RCC 7860 (cell line): Measurements from ENCODE around the gene D2HGDH.
"Not testable (repeated sequence)": the region's sequence is repeated elsewhere in the genome, so short reads cannot be mapped to it uniquely, and the experiment has no call there.

Experiments used
- DNase-seq: peaks from one replicate; pipeline ENCODE4 v3.0.0-alpha.2; 2015; ENCODE audit warnings: low spot score
- FAIRE-seq: peaks from 2 replicates; lab custom pipeline; 2012; peaks lifted over from hg19 to GRCh38; lab: Jason Lieb, UNC

Gene D2HGDH

GRCh38 chr2:241768251-241768711, 33.9 kb downstream of the D2HGDH start:
- no peak for DNase-seq
- no peak for FAIRE-seq

GRCh38 chr2:241768850-241769249, 34.4 kb downstream of the D2HGDH start:
- DNase-seq, result no peak
- no peak for FAIRE-seq

- no peak for FAIRE-seq
- DNase-seq, result no peak
Measured at GRCh38 chr2:241769819-241770184, 35.4 kb downstream of the D2HGDH start.

DNA sequence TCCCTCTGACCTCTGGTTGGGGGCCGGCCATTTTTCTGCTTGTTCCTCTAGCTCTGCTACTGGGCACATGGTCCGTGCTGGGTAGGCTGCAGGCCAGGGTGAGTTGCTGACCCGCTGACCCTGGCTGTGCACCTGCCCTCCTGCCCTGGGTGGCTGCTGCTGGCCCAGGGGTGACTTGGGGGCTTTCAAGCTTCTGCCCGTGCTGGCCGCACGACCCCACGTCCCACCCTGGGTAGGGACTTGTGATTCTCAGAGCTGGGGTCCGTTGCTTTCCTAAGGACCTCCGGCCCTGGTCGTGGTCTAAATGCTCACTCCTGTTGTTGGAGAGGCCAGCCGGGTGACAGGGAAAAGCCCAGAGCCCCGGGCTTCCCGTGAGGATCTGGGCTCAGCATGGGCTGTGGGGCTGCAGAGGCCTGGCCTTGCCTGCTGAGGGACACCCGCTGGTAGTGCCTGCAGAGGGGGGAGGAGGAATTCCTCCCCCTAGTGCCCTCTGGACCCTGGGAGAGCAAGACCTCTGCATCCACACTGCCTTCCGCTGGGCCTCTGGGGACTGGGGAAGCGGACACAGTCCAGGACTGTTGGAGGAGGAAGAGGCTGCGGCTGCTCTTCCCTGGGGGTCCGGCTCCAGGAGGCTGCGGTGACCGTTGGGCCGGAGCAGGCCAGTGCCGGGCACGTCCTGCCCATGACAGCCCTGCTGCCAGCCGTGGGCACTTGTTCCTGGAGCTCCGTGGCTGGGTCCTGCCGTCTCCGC, 35.9 kb downstream of the D2HGDH start:
- FAIRE-seq (no peak), DNase-seq (no peak)

- no peak for DNase-seq
- no peak for FAIRE-seq
Measured at GRCh38 chr2:241770936-241771285, 36.5 kb downstream of the D2HGDH start.

DNA sequence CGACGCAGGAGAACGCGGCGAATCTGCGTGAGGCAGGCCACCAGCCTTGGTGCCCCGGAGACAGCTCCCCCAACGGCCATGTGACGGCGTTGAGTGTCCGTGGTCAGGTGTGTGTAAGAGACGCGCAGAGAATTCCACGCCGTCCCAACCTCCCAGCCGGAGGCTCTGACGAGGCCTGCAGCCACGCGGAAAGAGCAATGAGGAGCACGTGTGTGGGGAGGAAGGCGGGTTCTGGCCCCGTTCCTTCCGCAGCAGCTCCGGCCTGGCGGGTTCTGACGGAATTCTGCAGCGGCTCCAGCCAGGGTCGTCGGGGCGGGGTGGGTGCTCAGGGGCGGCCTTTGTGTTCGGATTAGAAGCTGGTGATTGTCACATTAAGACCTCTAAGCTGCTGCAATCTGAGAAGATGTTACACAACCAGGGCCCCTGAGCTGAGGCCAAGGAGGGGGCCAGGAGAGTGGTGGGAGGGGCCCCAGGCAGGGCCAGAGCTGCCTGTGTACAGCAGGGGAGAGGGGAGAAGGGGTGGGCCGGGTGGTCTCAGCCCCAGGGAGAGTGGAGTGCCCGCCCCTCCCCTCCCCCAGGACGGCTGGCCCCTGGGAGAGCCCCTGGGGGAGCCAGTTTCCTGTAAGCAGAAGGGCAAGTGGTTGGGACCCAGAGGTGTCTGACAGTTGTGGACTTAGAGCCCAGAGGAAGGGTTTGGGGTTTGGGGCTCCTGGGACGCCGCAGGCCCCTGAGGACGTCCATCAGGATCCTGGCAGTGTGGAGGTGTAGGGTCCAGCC, 37.0 kb downstream of the D2HGDH start:
- no peak for DNase-seq
- no peak for FAIRE-seq

- FAIRE-seq (no peak), DNase-seq (no peak)
Measured at GRCh38 chr2:241772063-241772499, 37.7 kb downstream of the D2HGDH start.

DNA sequence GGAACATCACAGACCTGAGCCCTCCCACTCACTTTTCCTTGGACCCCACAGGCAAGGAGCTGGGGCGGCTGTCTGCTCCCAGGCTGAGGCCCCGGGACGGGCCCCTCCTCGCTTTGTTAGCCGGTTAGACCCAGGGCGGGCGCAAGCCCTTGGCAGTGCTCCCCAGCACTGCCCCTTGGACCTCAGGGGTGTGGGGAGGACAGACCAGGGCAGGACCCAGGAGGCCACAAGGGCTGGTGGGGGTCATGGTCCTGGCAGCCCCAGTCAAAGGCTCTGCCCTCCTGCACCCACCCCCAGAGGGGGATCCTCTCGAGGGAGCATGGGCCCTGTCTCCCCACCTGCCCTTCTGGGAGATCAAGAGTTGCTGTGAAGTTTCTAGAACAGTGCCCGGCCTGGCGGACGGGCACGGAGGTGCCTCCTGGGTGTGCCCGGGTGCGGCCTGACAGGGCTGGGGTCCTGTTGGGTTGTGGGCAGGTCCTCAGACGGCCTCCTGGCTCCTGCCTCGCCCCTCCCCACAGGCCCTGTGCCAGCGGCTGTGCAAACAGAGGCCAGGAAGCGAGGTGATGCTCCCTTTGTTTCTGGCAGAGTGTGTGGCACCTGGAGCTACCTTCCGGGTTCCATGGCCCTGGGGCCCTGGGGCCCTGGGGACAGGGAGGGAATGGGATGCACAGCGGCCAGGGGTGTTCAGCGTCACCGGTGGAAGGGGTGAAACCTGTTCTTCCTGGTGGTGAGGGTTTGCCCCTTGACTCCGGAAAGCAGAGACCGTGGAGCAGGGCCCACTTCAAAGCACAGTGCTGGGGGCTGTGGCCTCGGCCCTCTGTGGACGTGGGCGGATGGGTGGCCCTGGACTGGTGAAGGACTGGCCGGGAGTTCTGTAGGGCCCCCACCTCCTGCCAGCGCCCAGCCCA, 39.3 kb downstream of the D2HGDH start:
- no peak for DNase-seq
- no peak for FAIRE-seq

DNA sequence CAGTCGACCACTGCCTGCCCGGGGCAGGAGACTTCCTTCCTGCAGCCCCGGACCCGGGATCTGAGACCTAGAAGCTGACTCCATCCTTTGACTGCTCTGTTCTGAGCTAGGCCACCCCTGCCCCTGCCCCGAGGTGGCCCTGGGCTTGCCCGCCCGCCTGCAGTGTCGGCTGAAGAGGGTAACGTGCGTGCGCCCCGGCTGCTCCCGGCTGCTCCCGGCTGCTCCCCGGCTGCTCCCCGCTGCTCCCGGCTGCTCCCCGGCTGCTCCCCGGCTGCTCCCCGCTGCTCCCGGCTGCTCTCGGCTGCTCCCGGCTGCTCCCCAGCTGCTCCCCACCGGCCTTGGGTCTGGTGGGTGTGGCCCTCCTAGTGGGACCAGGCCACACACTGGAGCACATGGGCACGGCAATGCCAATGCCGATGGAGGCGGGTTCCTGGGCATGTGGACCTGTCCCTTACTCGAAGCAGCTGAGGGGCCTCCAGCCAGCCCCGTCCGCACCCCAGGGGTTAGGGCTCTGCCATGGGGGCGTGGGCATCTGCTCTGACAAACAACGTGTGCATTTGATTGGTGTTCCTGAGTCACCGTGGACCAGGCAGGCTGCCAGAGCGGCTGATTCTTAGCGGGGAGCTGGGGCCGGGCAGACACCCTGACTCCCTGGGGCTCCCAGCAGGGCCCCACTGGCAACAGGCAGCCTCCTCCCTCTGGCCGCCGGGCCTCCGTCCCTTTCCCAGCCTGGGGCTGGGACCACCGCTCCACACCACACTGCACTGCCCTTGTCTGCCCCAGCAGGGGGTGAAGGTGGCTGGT, 40.2 kb downstream of the D2HGDH start:
- FAIRE-seq (no peak), DNase-seq (peak; percentile 43)

DNA sequence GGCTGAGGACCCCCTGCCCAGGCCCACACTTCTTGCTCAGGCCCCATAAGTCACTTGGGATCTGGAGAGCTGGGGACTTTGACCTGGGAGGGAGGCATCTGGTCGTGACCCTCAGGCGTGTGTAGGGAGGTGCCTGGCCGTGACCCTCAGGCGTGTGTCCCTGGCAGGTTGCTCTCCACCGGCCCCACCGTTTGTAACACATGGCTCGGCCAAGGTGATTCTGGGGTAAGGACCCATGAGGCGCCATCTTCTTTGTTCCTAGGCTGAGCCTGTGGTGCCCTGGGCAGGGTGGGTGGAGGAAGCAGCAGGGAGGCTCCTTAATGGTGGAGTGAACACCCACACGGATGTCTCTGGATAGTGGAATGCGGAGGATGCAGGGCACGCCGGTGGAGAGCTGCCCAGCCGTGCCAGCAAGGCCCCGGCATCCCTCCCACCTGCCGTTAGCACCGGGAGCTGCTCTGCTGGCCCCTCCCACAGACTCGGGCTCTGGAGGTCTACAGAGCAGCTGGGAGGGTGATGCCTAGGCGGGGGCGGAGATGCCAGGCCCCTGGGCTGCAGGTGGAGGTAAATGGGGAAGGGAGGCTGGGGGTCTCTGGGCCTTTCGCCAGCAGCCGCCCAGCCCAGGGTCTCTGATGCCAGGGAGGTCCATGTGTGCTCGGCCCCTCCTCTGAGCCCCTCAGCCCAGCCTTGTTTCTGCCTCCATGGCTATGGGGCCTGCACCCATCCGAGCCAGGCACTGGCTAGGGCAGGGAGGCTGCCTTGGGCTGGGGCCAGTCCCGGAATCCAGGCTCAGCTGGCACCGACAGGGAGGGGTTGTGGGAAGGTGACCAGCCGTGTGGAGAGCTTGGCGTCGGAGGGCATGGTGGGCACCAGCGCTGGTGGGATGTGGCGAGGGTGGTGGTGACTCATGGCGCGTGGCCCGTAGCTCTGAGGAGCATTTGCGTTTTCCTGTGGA, 41.1 kb downstream of the D2HGDH start:
- FAIRE-seq, result no peak
- DNase-seq, result peak; percentile 51

DNA sequence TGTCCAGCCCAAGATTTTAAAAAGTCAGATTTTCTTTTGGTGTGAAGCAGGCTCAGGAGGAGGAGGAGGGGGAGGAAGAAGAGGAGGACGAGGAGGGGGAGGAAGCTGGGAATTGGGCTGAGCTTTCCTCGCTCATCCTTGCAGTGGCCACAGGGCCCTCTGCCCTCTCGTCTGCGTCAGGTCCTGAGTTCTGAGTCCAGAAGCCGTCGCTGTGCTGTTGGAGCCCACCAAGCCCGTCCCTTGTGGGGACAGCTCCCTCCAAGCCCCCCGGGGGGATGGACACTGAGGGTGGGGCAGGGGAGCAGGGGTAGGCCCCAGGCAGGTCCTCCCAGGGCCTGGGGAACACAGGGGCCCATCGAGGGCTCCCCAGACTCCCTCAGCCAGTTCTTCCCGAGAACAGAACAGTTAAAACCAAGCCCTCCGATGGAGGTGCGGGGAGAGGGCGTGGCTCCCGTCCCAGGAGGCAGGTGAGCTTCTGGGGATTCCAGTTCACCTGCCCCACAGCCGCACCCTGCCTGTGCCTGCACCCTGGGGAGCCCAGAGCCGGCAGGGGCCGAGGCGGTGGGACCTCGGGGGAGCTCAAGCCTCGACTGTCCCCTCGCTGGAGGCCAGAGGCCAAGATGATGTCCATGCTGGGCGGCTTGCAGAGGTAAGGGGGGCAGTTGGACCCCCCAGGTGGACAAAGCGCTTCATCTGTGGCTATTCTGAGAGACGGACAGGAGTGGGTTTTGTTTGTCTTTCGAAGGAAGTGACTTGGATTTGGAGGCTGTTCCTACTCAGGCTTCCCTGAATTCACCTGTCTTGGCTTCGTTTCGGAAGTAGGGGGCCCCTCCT, 42.1 kb downstream of the D2HGDH start, which contains the start of gene GAL3ST2:
GAL3ST2 (plus strand) TSS at position 487 of the 834 bp plus-strand sequence; CDS start at position 621, 134 bp downstream.
- no peak for FAIRE-seq
- DNase-seq, result no peak

DNA sequence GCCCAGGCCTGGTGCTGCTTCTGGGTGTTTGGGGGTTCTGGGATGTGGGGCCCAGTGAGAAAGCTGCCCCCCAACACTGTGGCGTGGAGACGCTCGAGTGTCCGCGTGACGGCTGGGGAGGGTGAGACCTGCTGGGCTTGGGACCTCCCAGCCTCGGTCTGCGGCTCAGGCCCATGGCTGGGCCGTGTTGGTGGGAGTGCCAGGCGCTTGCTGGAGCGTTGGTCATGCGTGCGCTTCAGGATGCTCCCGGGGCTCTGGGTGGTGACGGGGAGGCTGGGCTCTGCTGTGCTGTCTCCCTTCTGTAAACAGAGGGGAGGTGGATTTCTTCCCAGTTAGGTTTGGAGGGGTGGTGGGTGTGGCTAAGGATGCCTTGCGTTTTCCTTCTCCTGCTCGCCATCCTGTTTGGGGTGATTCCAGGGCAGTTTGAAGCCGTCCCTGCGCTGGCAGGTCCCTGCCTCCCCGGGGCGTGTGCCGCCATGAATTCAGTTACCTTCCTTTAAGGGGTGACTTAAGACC, 42.8 kb downstream of the D2HGDH start:
- DNase-seq (no peak), FAIRE-seq (no peak)

GRCh38 chr2:241777686-241778627, 43.5 kb downstream of the D2HGDH start:
- DNase-seq (no peak), FAIRE-seq (no peak)

- FAIRE-seq, result no peak
- no peak for DNase-seq
Measured at GRCh38 chr2:241780939-241781569, 46.6 kb downstream of the D2HGDH start.

- not testable (repeated sequence) for DNase-seq
- peak; percentile 43 for FAIRE-seq
Measured at GRCh38 chr2:241782053-241782452, 47.6 kb downstream of the D2HGDH start.

DNA sequence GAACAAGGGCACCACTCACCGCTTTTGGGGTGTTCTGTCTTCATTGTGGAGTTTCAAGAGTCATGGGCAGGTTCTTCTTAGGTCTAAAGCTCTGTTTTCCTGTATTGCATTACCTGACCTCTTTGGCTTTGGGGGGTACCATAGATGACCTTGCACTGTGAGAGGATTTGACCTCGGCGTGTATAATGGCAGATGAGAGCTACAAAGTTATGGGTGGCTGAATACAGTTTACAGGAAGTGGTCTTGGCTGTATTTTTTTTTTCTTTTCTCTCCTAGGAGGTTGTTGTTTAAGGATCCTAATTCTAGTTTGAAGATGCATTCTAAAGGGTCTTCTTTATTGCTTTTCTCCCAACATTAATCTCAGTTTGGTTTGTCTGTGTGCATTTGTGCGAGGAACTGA, 53.7 kb downstream of the D2HGDH start:
- DNase-seq (no peak), FAIRE-seq (no peak)
